SK-N-MC (cell line): Measurements from ENCODE around the gene OSBPL10.

Source experiments
- DNase-seq: peaks from one replicate; pipeline ENCODE4 v3.0.0-alpha.2; 2011; ENCODE audit warnings: low read depth, low spot score
- H3K27ac ChIP-seq: fragments of 200-600 bp; sonication (generic); 2 replicates; pipeline ENCODE4 v1.5.1; 2016; ENCODE audit warnings: mixed run types
- H3K36me3 ChIP-seq: fragments of 200-600 bp; sonication (generic); 2 replicates; pipeline ENCODE4 v1.6.1; 2017; ENCODE audit warnings: antibody characterized with exemption, low read length, mixed read lengths; ENCODE audit not compliant: insufficient read depth
- H3K4me3 ChIP-seq: fragments of 200-600 bp; sonication (generic); 2 replicates; pipeline ENCODE4 v1.5.1; 2016
- H3K9ac ChIP-seq: fragments of 200-600 bp; sonication (generic); 2 replicates; pipeline ENCODE4 v1.8.0; 2017; ENCODE audit warnings: mixed run types, mixed read lengths; ENCODE audit not compliant: insufficient read length
- H3K9me3 ChIP-seq: fragments of 200-600 bp; sonication (generic); 2 replicates; pipeline ENCODE4 v1.6.1; 2017; ENCODE audit warnings: low read depth, mild to moderate bottlenecking, antibody characterized with exemption, low read length, moderate library complexity, mixed read lengths
- EZH2 ChIP-seq: fragments of 200-600 bp; sonication (generic); IDR thresholded peaks from one replicate; pipeline ENCODE4 v1.6.1; 2017; ENCODE audit warnings: antibody characterized with exemption
- FOXP2 ChIP-seq: optimal IDR thresholded peaks from 2 replicates; pipeline ENCODE3; 2011; ENCODE audit warnings: mild to moderate bottlenecking, moderate library complexity; ENCODE audit not compliant: insufficient read depth; ENCODE audit errors: extremely low read length, control extremely low read depth
- POLR2AphosphoS5 ChIP-seq: IDR thresholded peaks from 2 replicates; pipeline ENCODE4 v1.6.1; 2012; ENCODE audit warnings: mild to moderate bottlenecking, low read depth, low read length, borderline replicate concordance

OSBPL10 gene

DNA sequence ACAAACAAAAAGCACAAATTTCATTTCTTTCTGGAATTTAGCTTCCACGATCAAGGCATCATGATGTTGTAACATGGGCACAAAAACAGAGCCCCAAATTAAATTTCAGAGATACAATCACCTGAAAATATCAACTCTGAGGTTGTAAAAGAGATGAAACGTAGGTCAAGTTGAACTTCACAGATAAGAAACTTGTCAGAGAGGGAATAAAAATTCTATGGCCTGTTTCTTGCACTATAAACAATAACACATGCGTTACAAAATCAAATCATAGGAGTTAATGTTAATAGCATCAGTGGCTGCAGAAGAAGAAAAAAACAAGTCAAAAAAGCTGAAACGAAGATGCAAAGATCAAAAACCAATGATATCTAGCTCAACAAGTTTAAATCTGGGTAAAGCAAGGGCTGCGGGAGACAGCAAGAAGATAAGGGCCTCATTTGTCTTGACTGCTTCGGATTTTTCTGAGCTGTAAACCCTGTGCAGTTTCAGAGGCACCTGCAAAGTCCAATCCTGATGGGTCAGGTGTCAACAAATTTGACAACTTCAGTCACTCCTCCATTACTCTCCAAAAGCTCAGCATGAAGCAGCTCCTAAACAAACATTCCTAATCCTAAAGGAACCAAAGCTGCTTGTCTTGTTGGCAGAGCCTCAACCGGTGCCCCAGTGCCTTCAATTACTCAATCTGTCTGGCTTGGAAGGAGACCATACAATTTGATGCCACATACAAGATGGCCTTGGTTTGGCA, 228.6 kb downstream of the OSBPL10 start:
- Histone ChIP-seq H3K36me3 (no peaks in the 10 kb centered on the region), H3K27ac (no peak overlapping the region), H3K4me3 (no peak overlapping the region), H3K9me3 (no peaks in the 10 kb centered on the region), H3K9ac (no peak overlapping the region)
- no peak for TF ChIP-seq POLR2AphosphoS5
- DNase-seq = no peak

- TF ChIP-seq EZH2 = no peak
- Histone ChIP-seq H3K36me3 (no peaks in the 10 kb centered on the region), H3K9ac (no peak overlapping the region), H3K9me3 (no peaks in the 10 kb centered on the region), H3K27ac (no peak overlapping the region), H3K4me3 (no peak overlapping the region)
- DNase-seq = no peak
These were observed 230.7 kb downstream of the OSBPL10 start for GRCh38 chr3:31750341-31750740.

- Histone ChIP-seq H3K9me3 (no peaks in the 10 kb centered on the region), H3K9ac (no peak overlapping the region), H3K36me3 (no peaks in the 10 kb centered on the region), H3K4me3 (no peak overlapping the region), H3K27ac (no peak overlapping the region)
- DNase-seq = no peak
- TF ChIP-seq FOXP2 (no peak), EZH2 (no peak), POLR2AphosphoS5 (no peak)
These were observed 232.1 kb downstream of the OSBPL10 start for GRCh38 chr3:31748933-31749295.

DNA sequence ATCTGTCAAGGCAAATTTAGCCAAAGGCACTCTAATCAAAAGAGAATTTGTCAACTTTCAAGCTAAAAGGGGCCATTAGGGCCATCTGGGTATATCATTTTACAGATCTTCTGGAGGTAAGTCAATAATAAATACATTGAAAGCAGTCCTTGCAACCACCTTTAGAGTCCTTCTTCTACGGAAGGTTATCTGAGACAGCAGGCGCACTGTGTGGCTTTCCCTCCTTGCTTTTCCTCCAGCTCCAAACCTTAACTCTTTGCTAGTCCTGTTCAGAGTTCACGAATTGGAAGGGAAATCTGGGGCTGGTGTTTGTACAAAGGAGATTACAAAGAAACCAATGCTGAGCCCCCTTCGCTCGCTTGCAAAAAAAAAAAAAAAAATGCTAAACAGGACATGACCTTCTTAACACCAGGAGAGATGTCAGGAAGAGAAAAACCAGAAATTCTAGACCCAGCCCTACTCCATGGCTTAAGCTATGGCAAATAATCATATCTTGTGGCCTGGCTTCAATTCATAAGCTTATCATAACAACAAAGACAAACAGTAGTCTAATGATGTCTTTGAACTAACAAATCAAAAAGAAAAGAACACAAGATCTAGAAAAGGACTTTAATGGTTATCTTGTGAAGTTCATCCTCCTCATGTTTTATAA, 232.7 kb downstream of the OSBPL10 start:
- Histone ChIP-seq H3K9me3 (no peaks in the 10 kb centered on the region), H3K27ac (no peak overlapping the region), H3K4me3 (no peak overlapping the region), H3K9ac (no peak overlapping the region), H3K36me3 (no peaks in the 10 kb centered on the region)
- no peak for DNase-seq
- TF ChIP-seq POLR2AphosphoS5 (no peak), FOXP2 (no peak), EZH2 (no peak)

GRCh38 chr3:31747785-31748184, 233.3 kb downstream of the OSBPL10 start:
- TF ChIP-seq EZH2 (no peak), FOXP2 (no peak), POLR2AphosphoS5 (no peak)
- H3K9ac ChIP-seq = no peak overlapping the region

DNA sequence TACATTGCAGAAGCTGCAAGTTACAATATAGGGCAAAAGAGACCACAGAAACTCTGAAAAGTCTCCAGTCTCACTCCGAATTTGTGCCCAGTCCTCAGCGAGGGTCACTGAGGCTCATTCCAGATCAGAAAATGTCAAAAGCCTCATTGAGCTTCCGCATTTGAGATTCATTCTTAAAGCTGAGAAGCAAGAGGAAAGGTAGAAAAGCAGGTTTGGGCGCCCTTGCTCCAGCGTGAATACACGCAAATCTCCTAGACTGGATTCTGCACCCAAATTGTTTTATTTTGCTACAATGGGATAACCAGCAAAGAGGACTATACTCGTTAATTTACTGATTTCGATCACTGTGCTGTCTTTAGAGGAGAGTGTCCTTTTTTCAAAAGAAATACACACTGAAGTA, 236.1 kb downstream of the OSBPL10 start:
- H3K27ac ChIP-seq = no peak overlapping the region
- TF ChIP-seq EZH2 (no peak), FOXP2 (no peak), POLR2AphosphoS5 (no peak)
- DNase-seq = no peak
- H3K9me3 ChIP-seq = no peaks in the 10 kb centered on the region
- H3K9ac ChIP-seq = no peak overlapping the region
- H3K36me3 ChIP-seq = no peaks in the 10 kb centered on the region
- no peak overlapping the region for H3K4me3 ChIP-seq

More at GRCh38 chr3:31747785-31748184, 233.3 kb downstream of the OSBPL10 start:
- H3K9me3 ChIP-seq = no peaks in the 10 kb centered on the region
- no peak overlapping the region for H3K27ac ChIP-seq
- DNase-seq = no peak
- H3K36me3 ChIP-seq = no peaks in the 10 kb centered on the region
- H3K4me3 ChIP-seq = no peak overlapping the region

- Histone ChIP-seq H3K36me3 (no peaks in the 10 kb centered on the region), H3K4me3 (no peak overlapping the region), H3K9ac (no peak overlapping the region), H3K9me3 (no peaks in the 10 kb centered on the region), H3K27ac (no peak overlapping the region)
- TF ChIP-seq POLR2AphosphoS5 (no peak), FOXP2 (no peak), EZH2 (no peak)
- no peak for DNase-seq
These were observed 237.6 kb downstream of the OSBPL10 start for GRCh38 chr3:31743331-31744089.

DNA sequence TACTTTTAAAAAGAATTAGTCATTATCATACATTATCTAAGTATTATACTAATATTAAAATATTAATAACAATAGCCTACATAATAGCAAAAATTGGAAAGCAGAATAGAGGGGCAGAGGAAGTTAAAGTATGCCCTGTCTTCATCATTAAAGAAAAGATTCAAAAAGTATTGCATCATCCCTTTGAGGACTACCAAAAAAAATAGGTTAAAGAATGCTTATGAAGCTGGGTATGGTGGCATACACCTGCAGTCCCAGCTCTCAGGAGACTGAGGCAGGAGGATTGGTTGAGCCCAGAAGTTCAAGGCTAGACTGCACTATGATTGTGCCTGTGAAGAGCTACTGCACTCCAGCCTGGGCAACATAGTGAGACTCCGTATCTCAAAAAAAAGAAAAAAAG, 240.7 kb downstream of the OSBPL10 start:
- TF ChIP-seq POLR2AphosphoS5 (no peak), FOXP2 (no peak), EZH2 (no peak)
- no peak for DNase-seq
- Histone ChIP-seq H3K4me3 (no peak overlapping the region), H3K36me3 (no peaks in the 10 kb centered on the region), H3K9ac (no peak overlapping the region), H3K9me3 (no peaks in the 10 kb centered on the region), H3K27ac (no peak overlapping the region)
